Stimulated activated CD4-positive, alpha-beta T cell treated with anti-CD3 and anti-CD28 coated beads, Interleukin-4, amount 100 ng/mL, for 1 hour (primary cell): Measurements from ENCODE around the gene AGK.
A peak's percentile ranks its signal among the peaks of the same experiment; 100 is the strongest.

Source experiments
- DNase-seq: peaks from one replicate; pipeline ENCODE4 v3.0.0-alpha.2; 2020

AGK gene, protein sequence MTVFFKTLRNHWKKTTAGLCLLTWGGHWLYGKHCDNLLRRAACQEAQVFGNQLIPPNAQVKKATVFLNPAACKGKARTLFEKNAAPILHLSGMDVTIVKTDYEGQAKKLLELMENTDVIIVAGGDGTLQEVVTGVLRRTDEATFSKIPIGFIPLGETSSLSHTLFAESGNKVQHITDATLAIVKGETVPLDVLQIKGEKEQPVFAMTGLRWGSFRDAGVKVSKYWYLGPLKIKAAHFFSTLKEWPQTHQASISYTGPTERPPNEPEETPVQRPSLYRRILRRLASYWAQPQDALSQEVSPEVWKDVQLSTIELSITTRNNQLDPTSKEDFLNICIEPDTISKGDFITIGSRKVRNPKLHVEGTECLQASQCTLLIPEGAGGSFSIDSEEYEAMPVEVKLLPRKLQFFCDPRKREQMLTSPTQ

DNA sequence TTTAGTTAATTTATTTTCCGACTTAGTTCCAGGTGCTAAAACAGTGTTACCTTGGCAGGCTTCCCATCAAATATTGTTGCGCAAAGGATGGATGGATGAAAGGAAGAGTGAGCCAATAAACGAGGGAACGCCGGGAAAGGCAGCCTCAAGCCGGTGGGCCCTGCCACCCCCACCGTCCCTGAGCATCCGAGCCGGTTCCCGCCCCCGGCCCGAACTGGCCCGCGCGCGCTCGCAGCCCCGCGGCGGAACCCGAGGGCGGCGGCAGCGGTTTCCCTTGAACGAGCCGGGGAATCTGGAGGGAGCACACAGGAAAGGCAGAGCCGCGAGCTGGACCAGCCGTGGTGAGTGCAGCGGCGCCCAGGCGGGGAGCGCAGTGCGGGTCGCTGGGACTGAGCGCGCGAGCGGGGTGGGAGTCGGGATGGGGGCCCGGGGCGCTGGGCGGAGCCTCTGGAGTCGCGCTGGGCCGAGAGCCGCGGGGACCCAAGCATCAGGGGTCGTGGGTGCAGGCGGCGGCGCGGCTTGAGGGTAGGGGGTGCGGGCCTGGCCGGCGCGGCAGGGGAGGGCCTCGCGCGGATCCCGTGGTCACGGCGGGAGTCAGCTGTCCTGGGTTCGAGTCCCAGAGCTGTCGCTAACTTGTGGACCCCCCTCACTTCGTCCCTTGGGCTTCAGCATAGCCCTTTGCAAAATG, at the start of gene AGK:
Gene AGK (plus strand): TSS at position 317 of the 688 bp plus-strand sequence. CDS start 4,057 bp downstream, outside the sequence.
- peak; percentile 81 for DNase-seq

GRCh38 chr7:141501451-141501850, 49.8 kb upstream of the AGK start:
- DNase-seq = no peak

DNA sequence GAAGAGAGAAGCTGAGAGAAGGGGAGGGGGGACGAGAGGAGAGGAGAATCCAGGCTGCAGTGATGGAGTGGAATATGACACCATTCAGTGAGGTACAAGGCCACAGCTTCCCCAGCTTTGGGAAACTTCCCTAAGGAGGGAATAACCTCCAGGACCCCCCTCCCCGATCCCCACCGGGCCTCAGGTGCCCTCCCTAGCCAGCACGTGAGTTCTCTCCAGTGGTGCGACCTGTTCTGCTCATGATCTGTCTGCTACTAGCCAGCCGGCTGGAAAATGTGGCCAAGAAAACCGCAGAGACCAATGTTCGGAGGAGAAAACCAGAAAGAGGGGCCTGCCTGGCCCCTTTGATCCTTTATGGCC, 39.9 kb upstream of the AGK start:
- no peak for DNase-seq

GRCh38 chr7:141511676-141512396, 39.4 kb upstream of the AGK start:
- no peak for DNase-seq

- DNase-seq = no peak
Measured at GRCh38 chr7:141512597-141512996, 38.6 kb upstream of the AGK start.

DNA sequence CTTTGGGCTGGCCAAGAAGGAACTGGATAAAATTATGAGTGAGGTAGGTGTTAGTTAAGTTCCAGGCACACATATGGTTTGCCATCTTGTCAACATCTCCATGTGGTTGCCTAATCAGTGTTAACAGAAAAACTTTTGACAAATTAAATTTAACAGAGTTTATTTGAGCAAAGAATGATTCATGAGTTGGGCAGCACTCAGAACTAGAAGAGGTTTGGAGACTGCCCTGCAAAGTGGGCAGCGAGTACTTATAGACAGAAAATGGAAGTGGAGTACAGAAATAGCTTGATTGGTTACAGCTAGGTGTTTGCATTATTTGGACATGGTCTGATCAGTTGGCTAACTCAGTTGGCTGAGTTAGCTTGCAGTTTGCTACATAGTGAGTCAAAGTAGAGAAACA, 37.5 kb upstream of the AGK start:
- no peak for DNase-seq

GRCh38 chr7:141515941-141516340, 35.3 kb upstream of the AGK start:
- DNase-seq = no peak

- DNase-seq = no peak
Measured at GRCh38 chr7:141519623-141520022, 31.6 kb upstream of the AGK start.

DNA sequence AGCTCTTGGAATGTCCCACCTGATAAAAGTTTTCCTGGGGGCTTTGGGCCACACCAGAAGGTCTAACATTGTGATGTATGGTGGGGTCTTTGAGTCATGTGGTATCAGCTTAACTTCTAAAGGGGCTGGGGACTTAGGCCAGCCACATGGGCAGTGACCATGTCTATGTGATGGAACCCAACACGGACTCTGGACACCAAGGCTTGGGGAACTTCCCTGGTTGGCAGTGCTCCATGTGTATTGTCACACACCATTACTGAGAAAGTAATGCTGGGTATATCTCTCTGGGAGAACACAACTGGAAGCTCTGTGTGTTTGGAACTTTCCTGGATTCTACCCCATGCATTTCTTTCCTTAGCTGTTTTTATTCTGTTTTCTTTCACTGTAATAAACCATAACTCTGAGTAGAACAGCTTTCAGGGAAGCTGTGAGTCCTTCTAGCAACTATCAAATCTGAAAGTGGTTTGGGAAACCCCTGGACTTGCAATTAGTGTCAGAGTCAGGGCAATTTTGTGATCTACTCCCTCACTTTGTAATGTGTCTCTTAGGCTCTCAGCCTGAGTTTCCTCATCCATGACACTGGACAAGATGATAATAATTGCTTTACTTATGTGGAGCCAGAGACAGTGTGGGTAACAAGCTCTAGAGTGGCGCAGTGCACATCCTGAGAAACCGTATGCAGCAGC, 28.4 kb upstream of the AGK start:
- no peak for DNase-seq

DNA sequence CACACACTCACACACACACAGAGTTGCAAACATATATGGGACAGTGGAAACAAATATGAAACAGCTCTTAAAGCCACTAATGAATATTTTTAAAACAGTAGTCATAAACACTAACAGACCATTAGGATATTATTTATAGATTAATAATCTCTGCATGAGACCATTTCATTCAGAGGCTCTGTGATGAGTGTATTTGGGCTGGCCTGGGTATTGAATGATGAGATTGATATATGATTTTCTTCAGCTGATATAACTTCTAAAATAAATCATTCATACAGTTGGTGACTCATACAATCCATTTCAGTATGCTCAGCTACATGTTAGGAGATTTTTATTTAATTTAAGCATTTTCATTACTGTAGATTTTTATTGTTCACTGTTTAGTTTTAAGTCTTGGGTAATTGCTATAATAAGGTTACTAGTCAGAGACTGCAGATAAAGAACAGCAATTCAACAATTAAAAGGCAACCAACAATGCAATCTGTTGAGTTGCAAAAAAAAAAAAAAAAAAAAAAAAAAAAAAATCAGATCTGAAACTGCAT, 25.2 kb upstream of the AGK start:
- no peak for DNase-seq

DNA sequence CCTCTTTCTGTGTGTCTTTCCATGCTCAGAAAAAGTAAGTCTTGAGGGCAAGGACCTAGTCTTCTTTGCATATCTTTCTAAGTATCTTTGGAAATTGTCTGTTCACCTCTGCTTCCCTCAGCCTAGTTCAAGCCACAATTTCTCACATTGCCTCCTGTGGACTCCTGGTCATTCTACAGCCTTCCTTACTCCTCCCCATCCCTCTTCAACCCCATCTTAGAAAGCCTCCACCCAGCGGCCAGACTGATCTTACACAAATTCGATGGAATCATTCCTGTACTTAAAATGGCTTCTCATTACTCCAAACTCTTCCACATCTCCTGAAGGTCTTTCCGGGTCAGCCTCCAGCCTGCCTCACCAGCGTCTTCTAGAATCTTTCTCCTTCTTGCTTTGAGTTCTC, 24.1 kb upstream of the AGK start:
- DNase-seq = no peak

GRCh38 chr7:141528399-141528798, 22.8 kb upstream of the AGK start:
- DNase-seq = no peak

GRCh38 chr7:141533149-141533949, 17.9 kb upstream of the AGK start:
- peak; percentile 60 for DNase-seq

GRCh38 chr7:141534757-141535737, 16.2 kb upstream of the AGK start:
- no peak for DNase-seq

DNA sequence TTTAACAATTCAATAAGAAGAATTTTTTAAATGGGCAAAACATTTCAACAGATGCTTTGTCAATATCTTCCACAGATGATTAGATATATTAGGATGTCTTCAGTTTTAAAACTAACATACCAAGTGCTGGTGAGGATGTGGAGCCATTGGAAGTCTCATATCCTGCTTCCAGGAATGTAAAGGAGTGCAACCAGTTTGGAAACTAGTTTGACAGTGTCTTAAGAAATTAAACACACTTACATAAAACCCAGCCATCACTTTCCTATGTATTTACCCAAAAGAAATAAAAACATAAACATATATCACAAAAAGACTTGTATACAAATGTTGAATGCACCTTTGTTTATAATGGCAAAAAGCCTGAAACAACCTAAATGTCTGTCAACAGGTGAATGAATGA, 13.3 kb upstream of the AGK start:
- no peak for DNase-seq

GRCh38 chr7:141541375-141541774, 9.8 kb upstream of the AGK start:
- no peak for DNase-seq

- DNase-seq = no peak
Measured at GRCh38 chr7:141544831-141545230, 6.4 kb upstream of the AGK start.

GRCh38 chr7:141549582-141549981, 1.6 kb upstream of the AGK start:
- DNase-seq = no peak

GRCh38 chr7:141550386-141551093, 670 bp upstream of the AGK start:
- DNase-seq = no peak

DNA sequence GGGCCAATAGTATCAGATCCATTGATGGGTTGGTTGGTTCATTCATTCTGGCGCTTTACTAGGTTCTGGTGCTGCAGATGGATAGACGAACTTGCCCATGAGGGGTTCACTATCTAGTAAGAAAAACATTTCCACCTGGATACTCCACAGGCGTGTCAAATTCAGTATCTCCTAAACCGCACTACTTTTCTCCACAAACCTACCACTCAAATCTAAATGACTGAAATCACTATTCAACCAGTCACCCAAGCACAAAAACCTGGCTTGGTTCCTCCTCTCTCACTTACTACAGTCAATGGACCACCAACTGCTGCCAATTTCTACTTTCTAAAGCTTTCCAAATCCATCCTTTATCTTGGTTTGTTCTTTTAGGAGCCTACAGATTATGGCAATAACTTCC, 572 bp downstream of the AGK start:
- no peak for DNase-seq
